Activated CD8-positive, alpha-beta memory T cell treated with anti-CD3 and anti-CD28 coated beads, Interleukin-2, amount 50 U/mL, for 4 hours (primary cell): ENCODE data around the gene TMEM178A.

Experiments used
- DNase-seq: peaks from one replicate; pipeline ENCODE4 v3.0.0-alpha.2; 2020

The TMEM178A gene

GRCh38 chr2:39682066-39682692 is 16.5 kb downstream of the TMEM178A start:
- DNase-seq: no peak

GRCh38 chr2:39683022-39683699 is 17.4 kb downstream of the TMEM178A start:
- no peak for DNase-seq

- no peak for DNase-seq
These were observed 18.7 kb downstream of the TMEM178A start for GRCh38 chr2:39684464-39684863.

- DNase-seq: no peak
These were observed 19.4 kb downstream of the TMEM178A start for GRCh38 chr2:39685126-39685525.

DNA sequence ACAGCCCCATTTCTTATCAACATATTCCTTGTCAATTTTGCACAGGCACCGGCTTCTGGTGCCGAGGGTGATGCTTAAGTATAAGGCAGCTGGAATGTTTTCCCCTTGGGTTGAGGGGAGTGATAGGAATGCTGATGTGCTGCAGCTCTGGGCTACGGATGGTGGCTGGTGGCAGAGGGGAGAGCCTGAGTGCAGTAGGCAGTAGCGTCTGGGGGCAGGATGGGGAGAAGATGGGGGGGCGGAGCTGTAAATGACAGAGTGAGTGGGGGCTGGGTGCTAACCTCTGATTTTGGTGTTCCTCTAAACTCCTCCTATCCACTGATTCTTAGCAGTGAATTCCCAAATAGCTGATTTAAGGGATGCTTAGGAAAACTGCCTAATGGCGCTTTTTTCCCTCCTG is 20.7 kb downstream of the TMEM178A start:
- no peak for DNase-seq

- DNase-seq: no peak
These were observed 22.5 kb downstream of the TMEM178A start for GRCh38 chr2:39688181-39688580.

DNA sequence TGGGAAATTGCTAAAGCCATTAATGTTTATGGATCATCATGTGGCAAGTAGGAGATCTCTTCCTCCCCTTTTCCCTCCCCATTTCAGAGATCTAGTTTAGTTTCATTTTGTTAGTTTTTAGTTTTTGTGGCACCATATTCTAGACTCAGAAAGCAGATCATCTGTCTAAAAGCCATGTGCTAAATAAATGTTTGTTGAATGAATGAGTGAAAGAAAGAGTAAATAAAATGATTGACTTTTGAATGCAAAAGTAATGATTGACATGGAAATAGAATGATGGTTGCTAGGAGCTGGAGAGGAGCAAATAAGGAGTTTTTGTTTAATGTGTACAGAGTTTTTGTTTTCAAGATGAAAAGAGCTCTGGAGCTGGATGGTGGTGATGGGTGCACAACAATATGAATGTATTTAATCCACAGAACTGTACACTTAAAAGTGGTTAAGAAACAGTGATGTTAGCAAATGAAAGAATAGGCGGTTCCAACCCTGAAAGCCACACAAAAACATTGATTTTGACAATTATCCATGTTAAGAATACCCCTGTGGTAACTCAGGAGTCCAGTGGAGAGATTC is 23.6 kb downstream of the TMEM178A start:
- DNase-seq: no peak

- no peak for DNase-seq
These were observed 24.2 kb downstream of the TMEM178A start for GRCh38 chr2:39689876-39690275.

DNA sequence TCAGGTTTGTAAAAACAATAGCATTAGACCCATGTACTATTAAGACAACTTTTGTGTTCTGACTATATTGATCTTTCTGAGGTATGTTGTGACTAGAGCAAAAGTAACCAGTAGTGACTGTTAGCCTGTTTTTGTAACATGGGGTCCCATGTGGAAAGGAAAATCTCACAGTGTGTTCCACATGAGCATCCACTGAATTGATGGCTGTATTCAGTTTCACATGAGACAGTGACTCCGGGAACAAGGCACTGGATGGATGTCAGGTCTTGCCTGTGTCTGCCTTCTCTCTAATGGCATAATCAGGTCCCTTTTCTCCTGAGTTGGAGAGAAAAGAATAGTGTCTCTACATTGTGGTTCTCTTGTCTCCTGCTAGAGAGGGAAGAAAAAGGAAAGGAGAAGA is 27.5 kb downstream of the TMEM178A start:
- no peak for DNase-seq

DNA sequence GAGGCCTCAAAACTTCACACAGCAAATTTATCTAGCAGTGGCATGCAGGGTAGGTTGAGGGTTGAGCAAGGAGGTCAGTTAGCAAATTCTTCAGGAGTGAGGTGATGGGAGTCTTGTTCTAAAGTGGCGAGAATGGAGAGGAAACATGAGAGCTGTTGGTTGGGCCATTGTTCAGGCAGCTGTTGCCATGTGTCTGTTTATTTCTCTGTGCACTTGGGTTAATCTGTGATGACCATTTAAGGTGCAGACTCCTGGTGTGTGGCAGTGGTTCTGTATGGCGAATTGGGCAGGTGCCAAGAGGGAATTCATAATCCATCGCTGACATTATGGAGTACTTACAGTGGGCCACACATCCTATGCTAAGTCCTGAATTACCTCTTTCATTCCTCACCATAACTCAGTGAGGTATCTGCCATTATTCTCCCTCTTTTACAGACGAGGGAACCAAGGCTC is 30.4 kb downstream of the TMEM178A start:
- DNase-seq: no peak

GRCh38 chr2:39696838-39697237 is 31.1 kb downstream of the TMEM178A start:
- no peak for DNase-seq

DNA sequence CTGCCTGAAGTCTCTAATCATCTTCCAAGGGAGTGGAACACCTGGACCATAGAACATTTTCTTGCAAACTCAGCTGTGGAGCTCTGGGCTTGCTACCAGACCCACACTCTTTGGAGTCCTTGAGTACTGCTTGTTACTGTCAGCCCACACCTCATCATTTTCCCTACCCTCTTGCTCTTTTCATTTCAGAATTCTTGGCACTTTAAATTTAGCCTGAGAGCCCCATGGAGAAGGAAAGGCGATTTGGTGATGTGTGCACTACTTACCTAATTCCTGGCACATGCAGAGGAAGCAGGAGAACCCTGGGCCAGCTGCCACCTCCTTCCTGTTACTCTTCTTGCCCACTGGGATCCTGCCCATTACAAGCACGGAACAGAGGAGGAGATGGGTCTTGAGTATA is 31.7 kb downstream of the TMEM178A start:
- DNase-seq: no peak

- no peak for DNase-seq
These were observed 35.4 kb downstream of the TMEM178A start for GRCh38 chr2:39701137-39701536.

DNA sequence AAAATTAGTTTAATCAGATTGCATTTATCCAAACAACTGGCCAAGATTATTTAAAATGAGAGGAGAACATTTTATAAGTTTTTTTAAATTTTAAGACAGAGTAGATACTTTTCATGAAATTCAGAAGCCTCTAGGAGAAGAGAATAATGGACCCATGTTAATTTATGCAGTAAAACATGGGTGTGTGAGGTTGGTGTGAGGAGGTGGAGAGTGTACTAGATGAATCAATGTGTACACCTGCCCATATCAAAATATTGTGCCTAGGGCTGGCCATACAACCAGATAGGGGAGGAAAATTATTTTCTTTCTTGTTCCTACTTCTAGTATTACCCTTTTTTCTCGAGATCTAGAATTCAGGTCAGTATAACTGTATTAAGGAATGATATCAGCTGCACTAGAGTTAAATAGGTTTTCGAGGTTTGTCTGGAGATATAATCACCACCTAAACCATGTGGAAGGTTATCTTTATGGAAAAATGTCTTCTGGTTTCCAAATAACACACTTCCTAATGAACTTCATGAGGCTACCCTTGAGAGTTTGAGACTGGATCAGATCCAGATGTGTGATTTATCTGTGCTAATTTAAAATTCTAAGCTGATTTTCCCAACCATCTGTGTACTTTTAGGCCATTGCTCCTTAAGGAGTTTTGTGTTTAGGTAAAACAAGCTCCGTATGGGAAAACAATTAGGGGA is 37.6 kb downstream of the TMEM178A start:
- DNase-seq: no peak

GRCh38 chr2:39704540-39704939 is 38.8 kb downstream of the TMEM178A start:
- DNase-seq: no peak

- DNase-seq: no peak
These were observed 39.9 kb downstream of the TMEM178A start for GRCh38 chr2:39705638-39706037.

- DNase-seq: no peak
These were observed 40.6 kb downstream of the TMEM178A start for GRCh38 chr2:39706312-39706711.

DNA sequence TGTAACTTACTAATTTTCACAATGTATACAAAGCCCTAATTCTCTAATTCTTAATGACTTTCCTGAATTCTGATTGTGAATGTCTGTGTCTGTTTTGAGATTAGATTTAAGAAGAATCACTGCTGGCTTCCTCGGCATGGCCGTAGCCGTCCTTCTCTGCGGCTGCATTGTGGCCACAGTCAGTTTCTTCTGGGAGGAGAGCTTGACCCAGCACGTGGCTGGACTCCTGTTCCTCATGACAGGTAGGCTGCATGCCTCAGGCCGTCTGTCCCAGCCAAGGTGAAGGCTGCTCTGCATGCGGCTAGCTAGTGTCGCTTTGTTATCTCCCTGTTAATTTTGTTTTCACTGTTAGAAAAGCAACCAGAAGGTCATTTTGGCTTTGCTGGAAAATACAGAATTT is 41.2 kb downstream of the TMEM178A start:
- DNase-seq: no peak

GRCh38 chr2:39708003-39708402 is 42.3 kb downstream of the TMEM178A start:
- no peak for DNase-seq

DNA sequence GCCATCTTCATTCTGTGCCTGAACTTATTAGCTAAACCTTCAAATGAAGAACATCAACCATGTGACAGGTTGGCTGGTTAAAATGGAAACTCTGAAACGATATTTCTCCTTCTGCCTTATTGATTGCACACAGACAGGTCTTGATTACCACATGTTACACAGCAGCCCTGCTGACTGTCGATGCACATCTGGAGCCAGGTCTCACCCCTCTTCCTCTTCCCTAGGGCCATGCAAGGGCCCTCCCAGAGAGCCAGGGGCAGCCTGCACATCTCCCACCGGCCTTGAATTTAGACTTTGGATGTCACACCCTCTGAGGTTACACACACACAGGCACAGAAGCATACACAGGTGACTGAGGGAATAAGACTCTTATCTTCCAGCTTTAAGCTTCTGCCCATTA is 45.1 kb downstream of the TMEM178A start:
- no peak for DNase-seq

GRCh38 chr2:39712953-39713352 is 47.2 kb downstream of the TMEM178A start:
- no peak for DNase-seq

GRCh38 chr2:39715095-39715494 is 49.4 kb downstream of the TMEM178A start:
- no peak for DNase-seq

DNA sequence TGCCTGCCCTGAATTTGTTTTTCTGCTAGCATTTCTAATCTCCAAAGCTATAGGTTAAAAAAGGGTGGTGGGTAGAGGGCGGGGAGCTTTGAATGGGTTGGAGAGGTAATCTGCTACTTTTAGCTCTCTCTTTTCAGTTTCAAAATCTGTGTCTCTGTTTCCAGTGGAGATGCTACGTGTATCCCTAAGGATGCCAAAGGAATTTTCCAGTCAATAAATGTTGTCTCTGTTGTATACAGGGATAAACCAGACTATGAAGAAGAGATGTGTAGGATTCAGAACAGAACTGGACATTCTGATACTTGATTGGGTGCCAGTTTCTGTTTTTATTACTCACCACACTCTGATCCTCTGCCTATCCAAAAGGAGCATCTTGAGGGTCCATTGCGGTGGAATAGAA is 50.1 kb downstream of the TMEM178A start:
- DNase-seq: no peak

GRCh38 chr2:39717067-39717466 is 51.4 kb downstream of the TMEM178A start:
- no peak for DNase-seq
